ENCODE measurements around the gene ARHGAP21. TPM values are rescaled to one million over a fixed set of nuclear protein-coding genes. Genes with fewer than 3 reads are reported as not detected.

ARHGAP21 gene
- total and polyA plus RNA-seq, 2 donors (not counting 1 experiment from before 2014, with no cell fraction given), result 5.3 to 25.5 TPM

- no peak overlapping the region for H3K27ac Mint-ChIP-seq
- peaks cover 3% of the 10 kb centered on the region for H3K9me3 Mint-ChIP-seq (ENCODE audit: insufficient read depth)
- H3K27me3 Mint-ChIP-seq, result no peaks in the 10 kb centered on the region
- peak overlapping the region; percentile 43 for H3K4me2 ChIP-seq (replicated peaks; ENCODE audit: low read depth, low read length, poor library complexity, severe bottlenecking)
- no peaks in the 10 kb centered on the region for H3K36me3 ChIP-seq (replicated peaks in 1 of 2; ENCODE audit: control extremely low read depth in 1 of 2, control insufficient read depth in 1 of 2, extremely low read depth in 1 of 2, insufficient read depth in 2 of 2, low read length in 1 of 2)
- H2AFZ ChIP-seq (ENCODE audit: insufficient read depth, low read depth, low read length, poor library complexity, severe bottlenecking), result no peak overlapping the region
- TF ChIP-seq CTCF (IDR thresholded peaks at IDR 0.05) (no peak), EZH2 (IDR thresholded peaks at IDR 0.05; ENCODE audit: borderline replicate concordance, insufficient read depth, low read depth, low read length, poor library complexity, severe bottlenecking) (no peak)
- no peaks in the 10 kb centered on the region for H3K9me3 ChIP-seq (ENCODE audit: control extremely low read depth in 1 of 3, control insufficient read depth in 2 of 3, insufficient read depth in 1 of 3, low read length in 2 of 3)
- peaks cover 2 to 5% of the 10 kb centered on the region in 2 donors for H3K4me1 ChIP-seq (ENCODE audit: control insufficient read depth in 2 of 2, insufficient read depth in 2 of 2, low read length in 2 of 2)
- peak overlapping the region; percentile 52 for H3K4me3 Mint-ChIP-seq
- no peak for ATAC-seq (ENCODE audit: low read depth)
- no peak overlapping the region for H3K9ac ChIP-seq (ENCODE audit: low read length)
- H4K20me1 ChIP-seq (ENCODE audit: control insufficient read depth, insufficient read depth, low read length, poor library complexity, severe bottlenecking), result no peaks in the 10 kb centered on the region
- no peaks in the 10 kb centered on the region for H3K27me3 ChIP-seq (replicated peaks in 1 of 4; ENCODE audit: control extremely low read depth in 1 of 4, control insufficient read depth in 3 of 4, insufficient read depth in 4 of 4, low read length in 3 of 4)
- no peak overlapping the region for H3K4me3 ChIP-seq (ENCODE audit: control extremely low read depth in 1 of 5, extremely low read depth in 1 of 5, insufficient read depth in 1 of 5, low read depth in 2 of 5, low read length in 4 of 5)
- ChIA-PET CTCF (no interaction called here), POLR2A (no interaction called here)
- no peak for DNase-seq
- no peak overlapping the region for H3K27ac ChIP-seq (ENCODE audit: low read length in 2 of 2)
- intact Hi-C loops (cut with micrococcal nuclease), result no loop called here
- no peaks in the 10 kb centered on the region for H3K79me2 ChIP-seq (ENCODE audit: control insufficient read depth, insufficient read depth, low read length)
- no CpG with 5 or more reads among the region's 2 CpGs for WGBS (ENCODE audit: insufficient coverage)
- H3K4me1 Mint-ChIP-seq, result peaks cover 14% of the 10 kb centered on the region
Observed at GRCh38 chr10:24651923-24652322, 71.8 kb downstream of the ARHGAP21 start.

GRCh38 chr10:24650669-24651391, 72.9 kb downstream of the ARHGAP21 start:
- H3K4me3 Mint-ChIP-seq, result no peak overlapping the region
- peaks cover 3% of the 10 kb centered on the region for H3K9me3 Mint-ChIP-seq (ENCODE audit: insufficient read depth)
- H3K79me2 ChIP-seq (ENCODE audit: control insufficient read depth, insufficient read depth, low read length), result no peaks in the 10 kb centered on the region
- no peak for DNase-seq
- 93% methylated on average over 3 of the region's 4 CpGs for WGBS (ENCODE audit: insufficient coverage)
- H3K27me3 ChIP-seq (replicated peaks in 1 of 4; ENCODE audit: control extremely low read depth in 1 of 4, control insufficient read depth in 3 of 4, insufficient read depth in 4 of 4, low read length in 3 of 4), result no peaks in the 10 kb centered on the region
- no peaks in the 10 kb centered on the region for H4K20me1 ChIP-seq (ENCODE audit: control insufficient read depth, insufficient read depth, low read length, poor library complexity, severe bottlenecking)
- ChIA-PET CTCF (no interaction called here), POLR2A (no interaction called here)
- peaks cover 2 to 5% of the 10 kb centered on the region in 2 donors for H3K4me1 ChIP-seq (ENCODE audit: control insufficient read depth in 2 of 2, insufficient read depth in 2 of 2, low read length in 2 of 2)
- H3K36me3 ChIP-seq (replicated peaks in 1 of 2; ENCODE audit: control extremely low read depth in 1 of 2, control insufficient read depth in 1 of 2, extremely low read depth in 1 of 2, insufficient read depth in 2 of 2, low read length in 1 of 2), result no peaks in the 10 kb centered on the region
- TF ChIP-seq CTCF (IDR thresholded peaks at IDR 0.05), result no peak
- no peak for TF ChIP-seq EZH2 (IDR thresholded peaks at IDR 0.05; ENCODE audit: borderline replicate concordance, insufficient read depth, low read depth, low read length, poor library complexity, severe bottlenecking)
- peaks cover 14% of the 10 kb centered on the region for H3K4me1 Mint-ChIP-seq
- intact Hi-C loops (cut with micrococcal nuclease), result no loop called here
- H3K4me3 ChIP-seq (ENCODE audit: control extremely low read depth in 1 of 5, extremely low read depth in 1 of 5, insufficient read depth in 1 of 5, low read depth in 2 of 5, low read length in 4 of 5), result no peak overlapping the region
- H3K27ac Mint-ChIP-seq, result no peak overlapping the region
- H3K4me2 ChIP-seq (replicated peaks; ENCODE audit: low read depth, low read length, poor library complexity, severe bottlenecking), result no peak overlapping the region
- ATAC-seq (ENCODE audit: low read depth), result no peak
- no peak overlapping the region for H3K27ac ChIP-seq (ENCODE audit: low read length in 2 of 2)
- H2AFZ ChIP-seq (ENCODE audit: insufficient read depth, low read depth, low read length, poor library complexity, severe bottlenecking), result no peak overlapping the region
- H3K9ac ChIP-seq (ENCODE audit: low read length), result no peak overlapping the region
- H3K27me3 Mint-ChIP-seq, result no peaks in the 10 kb centered on the region
- H3K9me3 ChIP-seq (ENCODE audit: control extremely low read depth in 1 of 3, control insufficient read depth in 2 of 3, insufficient read depth in 1 of 3, low read length in 2 of 3), result no peaks in the 10 kb centered on the region

All from B cell (primary cell).